ENCODE data around the gene SSBP4. TPM values are rescaled to one million over a fixed set of nuclear protein-coding genes. Genes with fewer than 3 reads are reported as not detected.

The SSBP4 gene
- total RNA-seq, 1 experiment from 2014 or later: 44.6 TPM

DNA sequence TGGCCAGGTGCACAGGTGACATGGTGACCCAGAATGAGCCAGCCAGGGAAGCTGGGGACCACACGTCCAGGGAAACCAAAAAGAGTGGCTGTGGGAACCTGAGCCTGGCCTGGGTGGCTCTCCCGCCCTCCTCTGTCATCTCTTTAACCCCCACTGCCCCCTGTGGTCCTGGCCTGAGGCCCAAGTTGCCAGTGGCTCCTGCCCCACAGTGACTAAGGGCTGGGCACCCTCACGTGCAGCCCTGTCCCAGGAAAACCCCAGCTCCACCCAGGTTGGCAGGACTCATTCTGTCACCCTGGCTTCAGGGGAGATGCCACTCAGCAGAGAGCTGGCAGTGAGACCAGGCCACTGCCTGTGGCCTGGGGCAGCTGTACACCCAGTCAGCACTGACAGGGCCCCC lies 49.3 kb downstream of the SSBP4 start:
- no peak for DNase-seq (ENCODE audit: low spot score)

DNA sequence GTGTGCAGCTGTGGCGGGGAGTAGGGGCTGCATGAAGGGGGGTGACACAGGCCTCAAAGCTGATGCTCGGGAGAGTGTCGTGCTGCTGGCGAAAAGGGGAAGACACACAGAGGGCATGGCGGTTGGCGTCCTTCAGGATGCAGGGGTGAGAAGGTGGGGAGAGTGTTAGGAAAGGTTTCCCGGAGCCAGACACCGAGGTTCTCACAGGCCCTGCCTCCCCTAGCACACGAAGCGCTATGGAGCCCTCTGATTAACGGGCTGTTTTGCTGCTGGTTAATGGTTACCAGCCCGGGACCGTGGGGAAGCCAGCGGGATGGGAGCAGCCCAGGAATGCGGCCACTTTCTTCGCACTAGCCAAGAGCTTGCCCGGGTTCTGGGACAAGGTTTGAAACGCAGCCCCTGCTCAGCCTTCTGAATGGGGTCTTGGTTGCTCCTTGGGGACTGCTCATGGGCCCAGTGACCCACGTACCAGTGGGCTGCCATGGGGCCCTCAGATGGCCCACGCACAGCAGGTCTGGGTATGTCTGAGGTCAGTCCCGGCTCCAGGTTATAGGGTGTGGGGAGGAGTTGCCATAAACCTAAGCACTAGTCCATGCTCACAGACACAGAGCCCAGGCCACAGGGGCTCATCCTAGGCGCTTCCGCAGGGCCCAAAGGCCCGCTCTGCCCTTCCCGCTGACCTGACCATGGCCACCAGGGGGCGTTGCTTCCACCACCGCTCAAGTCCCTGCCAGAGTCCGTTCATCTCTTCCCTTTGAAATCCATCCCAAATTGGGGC lies 50.1 kb downstream of the SSBP4 start:
- peak; percentile 54 for DNase-seq (ENCODE audit: low spot score)

DNA sequence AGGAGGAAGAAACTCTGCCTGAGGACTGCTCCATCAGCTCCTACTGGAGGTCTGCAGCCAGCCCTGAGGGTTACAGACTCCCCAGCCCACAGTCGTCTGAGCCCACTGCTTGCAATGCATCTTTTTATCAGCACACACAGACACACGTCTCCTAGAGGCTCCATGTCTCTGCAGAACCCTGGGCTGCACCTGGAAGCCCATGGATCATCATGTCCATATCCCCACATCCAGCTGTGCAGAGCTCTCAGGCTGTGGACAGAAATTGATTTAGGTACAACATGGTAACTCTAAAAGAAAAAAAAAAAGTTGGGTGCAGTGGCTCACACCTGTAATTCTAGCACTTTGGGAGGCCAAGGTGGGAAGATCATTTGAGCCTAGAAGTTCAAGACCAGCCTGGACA lies 51.6 kb downstream of the SSBP4 start:
- DNase-seq (ENCODE audit: low spot score): no peak

DNA sequence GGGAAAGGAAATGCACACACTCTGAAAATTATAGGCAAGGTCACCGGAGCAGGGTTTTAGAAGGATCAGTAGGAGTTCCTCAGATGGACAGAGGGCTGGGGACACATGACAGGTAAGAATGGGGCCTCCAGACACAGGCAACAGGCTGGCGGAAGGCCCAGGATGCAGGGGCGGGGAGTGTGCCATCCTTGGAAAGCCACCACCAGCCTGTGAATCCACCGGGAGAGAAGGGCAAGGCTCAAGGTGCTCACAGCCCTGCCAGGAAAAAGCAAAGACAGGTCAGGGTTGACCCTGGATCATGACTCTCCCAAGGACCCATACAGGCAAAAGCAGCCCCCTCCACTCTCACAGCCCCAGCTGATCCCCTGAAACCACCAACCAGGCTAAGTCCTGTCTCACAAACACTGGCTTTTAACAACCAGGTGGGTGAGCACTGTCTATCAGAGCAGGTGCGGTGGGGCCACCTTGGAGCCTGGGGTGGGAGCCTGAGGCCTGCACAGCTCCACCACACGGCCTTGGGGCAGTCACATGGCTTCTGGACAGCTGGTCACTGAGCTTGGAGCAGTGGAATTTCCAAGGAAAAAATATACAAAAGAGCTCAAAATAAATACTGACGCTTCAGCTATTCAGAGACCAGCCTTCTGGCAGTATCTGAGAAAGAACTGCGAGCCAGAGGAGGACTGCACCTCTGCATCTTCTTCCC lies 54.0 kb downstream of the SSBP4 start:
- DNase-seq (ENCODE audit: low spot score): no peak

- no peak for DNase-seq (ENCODE audit: low spot score)
These were observed 54.5 kb downstream of the SSBP4 start for GRCh38 chr19:18473706-18474087.

DNA sequence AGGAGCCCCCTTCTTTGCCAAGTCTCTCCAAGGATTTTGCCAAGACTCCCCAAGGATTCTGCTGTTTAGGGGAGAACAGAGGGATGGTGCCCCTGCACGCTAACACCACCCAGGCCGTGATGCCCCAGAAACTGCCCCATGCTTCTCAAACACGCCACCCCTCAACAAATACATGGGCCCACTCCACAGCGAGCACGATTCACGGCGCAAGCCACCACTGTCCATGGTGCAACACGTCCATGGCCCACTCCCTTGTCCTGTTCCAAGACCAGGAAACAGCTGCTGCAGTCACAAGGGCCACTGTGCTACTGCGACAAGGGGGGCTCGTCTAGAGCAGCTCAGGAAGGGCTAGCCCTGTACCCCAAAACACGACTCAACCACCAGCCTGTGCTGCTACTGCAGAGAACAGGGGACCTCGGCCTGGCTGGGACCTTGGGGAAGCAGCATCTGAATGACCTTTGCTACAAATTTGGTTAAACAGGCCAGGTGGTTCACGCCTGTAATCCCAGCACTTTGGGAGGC lies 55.2 kb downstream of the SSBP4 start:
- DNase-seq (ENCODE audit: low spot score): no peak

GRCh38 chr19:18475004-18475453 lies 55.8 kb downstream of the SSBP4 start:
- no peak for DNase-seq (ENCODE audit: low spot score)

GRCh38 chr19:18475762-18476331 lies 56.6 kb downstream of the SSBP4 start:
- no peak for DNase-seq (ENCODE audit: low spot score)

DNA sequence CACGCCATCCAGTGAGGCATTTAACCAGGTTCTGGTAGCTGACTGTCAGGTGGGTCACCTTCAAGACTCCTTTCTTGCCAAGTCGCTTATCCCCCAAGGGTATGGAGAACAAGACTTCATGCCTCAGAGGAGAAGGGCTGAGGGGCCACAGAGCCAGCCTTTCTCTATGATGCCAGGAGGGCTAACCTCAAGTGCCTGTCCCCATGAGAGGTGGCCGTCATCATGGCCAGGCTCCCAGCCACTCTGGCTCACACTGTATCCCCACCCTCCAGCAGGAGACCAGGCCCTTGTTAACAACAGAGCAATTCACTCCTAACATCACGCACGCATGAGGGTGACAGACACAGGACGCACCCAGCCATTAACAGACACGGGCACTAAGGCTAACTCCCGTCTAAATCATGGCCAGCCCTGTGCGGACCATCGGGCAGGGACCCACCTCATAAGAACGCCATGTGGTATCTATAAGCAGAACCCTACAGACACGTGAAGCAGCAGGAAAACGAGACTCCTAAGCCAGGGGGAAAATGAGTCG lies 57.4 kb downstream of the SSBP4 start:
- DNase-seq (ENCODE audit: low spot score): no peak

GRCh38 chr19:18477042-18477779 lies 58.0 kb downstream of the SSBP4 start:
- no peak for DNase-seq (ENCODE audit: low spot score)

- no peak for DNase-seq (ENCODE audit: low spot score)
These were observed 58.8 kb downstream of the SSBP4 start for GRCh38 chr19:18477974-18478373.

DNA sequence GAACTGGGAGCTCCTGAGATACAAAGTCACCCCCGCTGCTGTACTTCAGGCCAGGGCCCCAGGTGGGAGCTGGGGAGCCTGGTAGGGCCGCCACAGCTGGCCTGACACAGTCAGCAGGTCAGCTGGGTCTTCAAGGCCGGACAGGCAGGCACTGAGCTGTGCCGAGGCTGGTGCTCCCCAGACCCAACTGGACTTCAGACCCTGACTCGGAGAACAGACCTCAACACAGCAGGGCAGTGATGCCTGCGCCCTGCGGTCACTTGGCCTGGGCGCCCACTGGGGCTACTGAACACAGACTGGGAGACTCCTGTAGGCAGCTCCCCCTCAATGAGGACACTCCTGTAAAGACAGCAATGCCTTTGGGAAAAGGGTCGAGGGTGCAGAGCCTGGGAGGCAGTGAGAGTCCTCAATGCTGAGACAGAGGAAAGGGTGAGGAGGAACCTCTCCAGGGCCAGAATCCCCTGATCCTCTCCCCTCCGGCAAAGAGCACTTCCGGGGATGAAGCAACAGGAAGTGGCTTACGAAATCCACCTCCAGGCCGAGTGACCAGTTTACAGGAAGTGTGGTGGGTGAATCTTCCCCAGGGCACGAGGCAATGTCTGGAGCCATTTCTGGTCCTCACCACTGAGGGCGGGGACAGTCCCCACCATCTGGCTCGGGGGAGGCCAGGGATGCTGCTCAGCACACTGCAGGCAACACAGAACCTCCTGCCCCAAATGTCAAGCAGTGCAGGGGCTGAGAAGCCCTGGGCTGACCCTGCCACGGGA lies 59.5 kb downstream of the SSBP4 start:
- DNase-seq (ENCODE audit: low spot score): peak; percentile 91

- no peak for DNase-seq (ENCODE audit: low spot score)
These were observed 61.0 kb downstream of the SSBP4 start for GRCh38 chr19:18480006-18480691.

- DNase-seq (ENCODE audit: low spot score): no peak
These were observed 62.5 kb downstream of the SSBP4 start for GRCh38 chr19:18481505-18482222.

DNA sequence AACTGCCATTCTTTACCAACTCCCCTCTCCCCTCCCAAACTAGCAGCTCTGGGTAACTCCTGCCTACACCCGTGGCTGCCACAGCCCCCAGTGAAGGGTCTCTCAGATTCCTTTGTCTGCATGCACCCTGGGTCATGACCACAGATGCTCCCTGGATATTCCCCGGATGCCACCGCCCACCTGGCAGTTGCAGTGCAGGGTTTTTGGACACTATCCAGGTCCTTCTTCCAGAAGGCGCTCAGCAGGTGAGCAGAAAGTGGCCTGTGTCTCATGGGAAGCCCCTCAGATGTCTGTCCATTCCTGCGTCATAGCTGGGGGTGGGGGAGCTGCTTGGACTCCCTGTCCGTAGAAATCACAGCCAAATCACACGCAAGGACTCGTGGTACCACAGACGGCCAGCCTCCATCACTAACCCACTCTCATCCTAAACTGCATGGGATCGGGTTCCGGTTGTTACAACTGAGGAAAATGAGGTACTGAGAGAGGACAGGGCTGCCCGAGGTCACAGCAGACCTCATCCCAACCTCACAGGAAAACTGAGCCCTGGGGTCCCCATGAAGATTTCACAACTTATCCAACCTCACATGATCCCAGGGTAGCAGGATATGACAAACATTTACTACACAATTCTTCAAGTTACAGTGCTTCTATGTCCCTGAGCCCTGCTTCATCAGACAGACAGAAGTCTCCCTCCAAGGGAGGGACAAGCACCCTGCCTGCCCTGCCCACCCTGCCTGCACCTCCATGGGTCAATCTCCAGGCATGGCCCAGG lies 64.1 kb downstream of the SSBP4 start:
- DNase-seq (ENCODE audit: low spot score): no peak

All from H4 (cell line).